H7 (cell line): ENCODE data around the gene VEGFA. TPM values are rescaled to one million over a fixed set of nuclear protein-coding genes. Genes with fewer than 3 reads are reported as not detected.

Experiments
- DNase-seq: peaks from one replicate; pipeline ENCODE4 v3.0.0; 2012
- H3K27me3 ChIP-seq: 2 replicates; pipeline ENCODE4 v1.6.0; 2011; ENCODE audit warnings: mild to moderate bottlenecking, low read length; ENCODE audit not compliant: control insufficient read depth, insufficient read depth
- H3K36me3 ChIP-seq: replicated peaks from 2 replicates; pipeline ENCODE4 v1.5.1; 2011; ENCODE audit warnings: low read length; ENCODE audit not compliant: control insufficient read depth, insufficient read depth
- H3K4me3 ChIP-seq: 2 replicates; pipeline ENCODE4 v1.5.1; 2011; ENCODE audit warnings: low read depth, mild to moderate bottlenecking, control low read depth, low read length, moderate library complexity; ENCODE audit not compliant: insufficient read depth
- total RNA-seq: library from RNA; depleted of rRNA; stranded (reverse); fragments of >200 nt; shearing (Covaris generic); gene quantifications from 2 replicates; pipeline ENCODE4 v1.2.3, GENCODE V29; 2014; rRNA removed

VEGFA gene
- 32.1 and 39.6 TPM in 2 replicates for total RNA-seq

DNA sequence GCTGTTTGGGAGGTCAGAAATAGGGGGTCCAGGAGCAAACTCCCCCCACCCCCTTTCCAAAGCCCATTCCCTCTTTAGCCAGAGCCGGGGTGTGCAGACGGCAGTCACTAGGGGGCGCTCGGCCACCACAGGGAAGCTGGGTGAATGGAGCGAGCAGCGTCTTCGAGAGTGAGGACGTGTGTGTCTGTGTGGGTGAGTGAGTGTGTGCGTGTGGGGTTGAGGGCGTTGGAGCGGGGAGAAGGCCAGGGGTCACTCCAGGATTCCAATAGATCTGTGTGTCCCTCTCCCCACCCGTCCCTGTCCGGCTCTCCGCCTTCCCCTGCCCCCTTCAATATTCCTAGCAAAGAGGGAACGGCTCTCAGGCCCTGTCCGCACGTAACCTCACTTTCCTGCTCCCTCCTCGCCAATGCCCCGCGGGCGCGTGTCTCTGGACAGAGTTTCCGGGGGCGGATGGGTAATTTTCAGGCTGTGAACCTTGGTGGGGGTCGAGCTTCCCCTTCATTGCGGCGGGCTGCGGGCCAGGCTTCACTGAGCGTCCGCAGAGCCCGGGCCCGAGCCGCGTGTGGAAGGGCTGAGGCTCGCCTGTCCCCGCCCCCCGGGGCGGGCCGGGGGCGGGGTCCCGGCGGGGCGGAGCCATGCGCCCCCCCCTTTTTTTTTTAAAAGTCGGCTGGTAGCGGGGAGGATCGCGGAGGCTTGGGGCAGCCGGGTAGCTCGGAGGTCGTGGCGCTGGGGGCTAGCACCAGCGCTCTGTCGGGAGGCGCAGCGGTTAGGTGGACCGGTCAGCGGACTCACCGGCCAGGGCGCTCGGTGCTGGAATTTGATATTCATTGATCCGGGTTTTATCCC lies at the start of gene VEGFA:
Gene VEGFA (plus strand): TSS at position 686 of the 846 bp plus-strand sequence.
- no peaks in the 10 kb centered on the region; the same call in 1 of the 2 replicates for H3K36me3 ChIP-seq
- DNase-seq, result peak; percentile 99
- peak within 1 kb of the TSS; percentile 96 for H3K4me3 ChIP-seq
- no peaks in the 10 kb centered on the region; the same call in 1 of the 2 replicates for H3K27me3 ChIP-seq

DNA sequence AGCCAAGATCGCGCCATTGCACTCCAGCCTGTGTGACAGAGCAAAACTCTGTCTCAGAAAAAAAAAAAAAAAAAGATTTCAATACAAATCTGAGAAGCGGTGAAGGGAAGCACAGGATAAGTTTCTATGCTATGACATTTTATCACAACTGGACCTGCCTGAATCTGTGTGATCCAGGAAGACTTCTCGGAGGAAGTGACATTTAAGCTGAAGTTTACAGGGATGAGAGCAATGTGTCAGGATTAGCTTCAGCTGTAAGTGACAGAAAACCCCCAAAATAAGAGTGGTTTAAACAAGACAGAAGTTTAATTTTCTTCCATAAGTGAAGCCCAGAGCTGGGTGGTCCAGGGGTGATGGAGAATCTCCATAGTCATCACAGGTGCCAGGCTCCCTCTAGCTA lies 49.0 kb upstream of the VEGFA start:
- H3K27me3 ChIP-seq, result no peaks in the 10 kb centered on the region
- no peak overlapping the region for H3K4me3 ChIP-seq
- H3K36me3 ChIP-seq, result no peaks in the 10 kb centered on the region
- DNase-seq, result no peak

DNA sequence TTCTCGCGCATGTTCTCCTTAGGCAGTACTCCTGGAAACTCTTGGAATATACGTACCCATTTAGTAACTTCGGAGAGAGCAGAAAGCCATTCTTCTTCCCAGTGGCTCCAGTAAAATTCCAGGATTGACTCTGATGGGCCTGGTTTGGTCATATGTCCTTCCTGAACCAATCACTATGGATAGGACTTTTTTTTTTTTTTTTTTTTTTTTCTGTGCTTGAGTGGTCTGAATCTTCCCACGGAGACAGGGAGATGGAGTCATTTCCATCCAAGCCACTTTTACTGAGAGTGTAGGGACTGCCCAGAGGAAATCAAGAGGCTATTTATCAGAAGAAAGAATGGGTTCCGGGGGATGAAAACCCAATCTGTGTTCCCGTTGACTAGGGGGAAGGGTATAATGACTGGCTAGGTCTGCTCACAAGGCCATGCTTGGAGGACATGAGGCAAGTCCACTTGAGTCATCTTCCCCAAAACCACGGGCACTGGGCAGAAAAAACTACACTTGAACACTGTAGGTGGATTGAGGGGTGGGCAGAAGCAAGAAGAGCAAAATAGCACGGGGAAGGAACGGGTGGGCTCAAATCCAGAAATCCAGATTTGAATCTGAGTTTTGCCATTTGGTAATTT lies 47.0 kb upstream of the VEGFA start:
- DNase-seq, result peak; percentile 16
- Histone ChIP-seq H3K4me3 (no peak overlapping the region), H3K36me3 (no peaks in the 10 kb centered on the region), H3K27me3 (no peaks in the 10 kb centered on the region)

DNA sequence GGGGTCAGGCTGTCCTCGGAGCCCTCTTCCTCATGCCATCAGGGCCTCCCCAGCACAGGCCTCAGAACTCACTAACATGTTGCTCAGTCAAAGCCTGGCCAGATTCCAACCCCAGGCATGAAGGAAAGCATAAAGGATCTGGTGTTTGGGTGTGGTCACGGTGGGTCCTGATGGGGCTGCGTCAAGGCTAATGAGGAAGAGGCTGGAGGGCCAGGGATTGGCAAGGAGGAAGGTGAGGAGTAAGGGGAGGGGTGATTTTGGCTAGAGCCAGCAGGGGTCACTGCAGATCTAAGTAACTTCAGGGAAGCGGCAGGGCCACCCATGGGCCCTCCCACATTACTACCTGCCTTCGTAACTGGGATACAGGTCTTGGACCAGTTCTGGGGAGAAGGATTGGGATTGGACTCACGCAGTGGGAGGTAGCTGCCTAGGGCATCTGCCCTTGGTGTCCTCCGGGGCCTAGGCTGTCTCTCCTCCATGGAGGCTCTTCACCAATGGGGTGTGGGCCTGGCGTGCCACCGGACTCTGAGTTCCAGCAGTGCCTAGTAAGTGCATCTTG lies 46.2 kb upstream of the VEGFA start:
- Histone ChIP-seq H3K27me3 (no peaks in the 10 kb centered on the region), H3K36me3 (no peaks in the 10 kb centered on the region), H3K4me3 (no peak overlapping the region)
- DNase-seq, result peak; percentile 92

DNA sequence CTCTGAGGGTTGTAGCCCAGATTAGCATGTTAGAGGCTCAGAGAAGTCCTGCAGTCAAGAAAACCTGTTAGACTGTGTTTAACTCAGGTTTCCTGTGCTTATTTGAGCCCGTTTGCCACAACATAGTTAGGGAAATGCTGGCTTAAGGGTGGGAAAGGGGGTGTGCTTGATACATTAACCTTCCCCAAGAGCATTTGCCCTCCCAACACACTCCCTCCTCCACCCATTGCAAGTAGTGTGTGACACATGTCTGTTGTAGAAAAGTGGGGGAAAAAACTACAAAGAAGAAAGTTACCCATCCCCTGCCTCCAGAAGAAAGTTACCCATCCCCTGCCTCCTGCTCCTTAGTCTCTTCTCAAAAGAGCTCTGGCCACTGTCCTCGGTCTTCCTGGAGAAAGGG lies 45.7 kb upstream of the VEGFA start:
- Histone ChIP-seq H3K4me3 (no peak overlapping the region), H3K27me3 (no peaks in the 10 kb centered on the region), H3K36me3 (no peaks in the 10 kb centered on the region)
- no peak for DNase-seq

DNA sequence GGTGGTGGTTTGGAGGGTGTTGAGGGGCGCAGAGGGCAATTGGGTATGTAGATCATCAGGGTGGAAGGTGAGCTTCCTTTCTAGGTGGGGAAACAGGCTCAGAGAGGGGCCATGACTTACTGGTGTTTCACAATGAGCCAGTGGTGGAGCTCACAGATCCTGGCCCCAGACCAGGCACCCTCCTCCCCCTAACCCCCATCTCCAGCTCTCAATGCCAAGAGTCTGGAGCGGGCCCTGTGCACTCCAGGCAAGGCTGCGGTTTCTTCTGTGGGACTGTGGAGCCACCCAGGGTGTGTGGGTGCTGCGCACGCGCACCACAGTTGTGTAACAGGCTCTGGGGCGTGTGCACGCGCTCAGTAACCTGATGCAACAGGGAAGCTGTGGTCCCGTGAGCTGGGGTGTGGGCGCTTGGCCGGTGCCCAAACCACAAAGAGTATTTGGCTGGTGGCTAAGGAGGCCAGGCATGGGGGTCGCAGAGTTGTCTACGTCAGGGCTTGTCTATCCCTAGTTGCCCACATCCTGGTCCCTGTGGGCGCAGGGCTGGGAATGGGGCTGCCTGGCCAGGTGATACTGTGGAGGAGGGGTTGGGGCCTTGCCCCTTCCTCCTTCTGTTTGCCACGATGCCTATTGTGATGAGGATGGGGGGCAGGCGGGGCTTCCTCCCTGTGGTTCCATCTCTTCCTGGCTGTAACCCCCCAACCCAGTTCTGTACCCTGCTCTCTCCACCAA lies 44.9 kb upstream of the VEGFA start:
- DNase-seq, result no peak
- H3K27me3 ChIP-seq, result no peaks in the 10 kb centered on the region
- H3K4me3 ChIP-seq, result no peak overlapping the region
- no peaks in the 10 kb centered on the region for H3K36me3 ChIP-seq

DNA sequence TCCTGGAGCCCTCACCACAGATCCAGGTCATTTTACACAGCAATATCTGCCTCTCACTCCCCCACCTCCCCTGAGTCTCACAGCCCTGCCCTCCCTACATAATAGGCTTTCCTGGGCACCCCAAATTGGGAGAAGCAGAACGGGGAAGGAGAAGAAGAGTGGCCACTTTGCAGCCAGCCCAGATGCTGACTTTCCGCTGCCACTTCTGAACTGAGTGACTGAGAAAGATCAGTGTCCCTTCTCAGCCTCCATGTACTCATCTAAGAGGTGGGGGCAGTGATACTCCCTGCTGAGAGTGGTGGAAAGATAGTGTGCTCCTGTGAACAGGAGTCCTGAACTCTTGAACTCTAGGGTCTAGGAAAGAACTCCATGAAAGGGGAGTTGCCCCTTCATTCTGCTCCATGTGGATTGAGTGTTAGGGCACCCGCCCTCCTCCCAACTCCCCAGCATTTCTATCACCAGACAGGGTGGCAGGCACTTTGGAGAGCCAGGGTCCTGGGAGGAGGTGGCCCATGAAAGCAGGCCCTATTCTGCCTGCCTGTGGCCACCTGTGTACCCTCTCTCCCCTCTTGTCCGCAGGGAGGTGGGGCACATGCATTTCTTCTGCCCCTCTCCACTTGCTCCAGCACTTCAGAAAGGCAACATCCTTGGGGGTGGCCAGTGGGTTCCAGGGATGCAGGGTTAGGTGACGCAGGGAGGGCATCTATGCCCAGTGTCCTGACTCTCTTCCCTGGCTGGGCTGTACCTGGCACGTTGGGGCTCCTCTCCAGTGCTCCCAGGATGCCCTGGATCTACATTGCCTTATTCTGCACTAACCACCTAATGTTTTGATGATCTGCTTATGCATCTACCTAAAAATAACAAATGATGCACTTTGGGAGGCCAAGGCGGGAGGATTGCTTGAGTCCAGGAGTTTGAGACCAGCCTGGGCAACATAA lies 44.1 kb upstream of the VEGFA start:
- Histone ChIP-seq H3K4me3 (no peak overlapping the region), H3K27me3 (no peaks in the 10 kb centered on the region), H3K36me3 (no peaks in the 10 kb centered on the region)
- DNase-seq, result no peak

DNA sequence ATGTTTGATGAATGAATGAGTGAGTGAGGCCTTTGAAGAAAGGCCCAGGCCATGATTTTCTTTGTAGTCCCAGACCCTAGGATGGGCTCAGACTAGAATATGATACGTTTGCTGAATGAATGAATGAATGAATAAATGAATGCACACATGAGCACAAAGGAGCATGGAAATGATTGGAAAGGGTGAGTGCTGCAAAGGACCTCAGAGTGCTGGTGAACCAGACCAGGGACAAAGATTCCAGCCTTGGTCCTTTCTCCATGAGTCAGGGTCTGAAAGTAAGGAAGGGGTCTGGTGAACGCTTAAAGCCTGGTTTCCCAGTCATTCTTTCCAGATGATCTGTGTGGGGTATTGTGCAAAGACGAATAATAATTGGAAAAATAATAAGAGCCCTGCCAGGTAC lies 42.4 kb upstream of the VEGFA start:
- H3K4me3 ChIP-seq, result no peak overlapping the region
- DNase-seq, result no peak

DNA sequence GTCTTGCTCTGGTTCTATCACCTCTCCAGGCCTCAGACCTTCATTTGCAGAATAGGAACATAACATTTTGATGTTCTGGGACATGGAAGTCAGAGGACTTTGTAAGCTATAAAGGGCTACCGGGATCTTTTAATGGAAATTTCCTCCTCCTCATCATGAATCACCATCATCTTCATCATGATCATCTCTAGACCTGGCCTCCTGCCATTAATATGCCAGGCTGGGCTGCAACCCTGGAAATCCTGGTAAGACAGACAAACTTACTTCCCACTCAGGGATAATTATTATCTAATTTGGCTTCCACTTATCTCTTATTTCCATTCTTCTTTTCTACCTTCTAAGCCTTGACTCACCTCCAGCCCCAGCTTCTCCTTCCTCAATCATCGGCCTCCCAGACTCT lies 41.4 kb upstream of the VEGFA start:
- Histone ChIP-seq H3K27me3 (no peaks in the 10 kb centered on the region), H3K4me3 (no peak overlapping the region), H3K36me3 (no peaks in the 10 kb centered on the region)
- DNase-seq, result peak; percentile 4

More for the DNA sequence above, 42.4 kb upstream of the VEGFA start:
- no peaks in the 10 kb centered on the region for H3K27me3 ChIP-seq
- no peaks in the 10 kb centered on the region for H3K36me3 ChIP-seq

DNA sequence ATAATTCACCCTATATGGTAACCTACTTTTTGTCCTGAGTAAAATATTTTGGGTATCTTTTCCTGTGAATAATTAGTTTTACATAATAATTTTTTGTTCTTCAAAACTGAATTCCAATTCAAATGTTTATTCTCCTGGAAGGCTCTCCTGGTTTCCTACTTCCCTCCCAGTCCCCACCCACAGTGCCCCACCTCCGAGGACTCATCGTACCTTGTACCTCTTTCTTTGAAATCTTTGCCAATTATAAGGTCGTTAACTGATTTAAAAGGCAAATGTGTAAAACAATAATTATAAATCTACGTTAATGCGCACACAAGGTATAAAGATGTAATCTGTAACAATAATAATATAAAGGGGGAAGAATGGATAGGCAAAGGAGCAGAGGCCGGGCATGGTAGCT lies 40.5 kb upstream of the VEGFA start:
- Histone ChIP-seq H3K36me3 (no peaks in the 10 kb centered on the region), H3K27me3 (no peaks in the 10 kb centered on the region)
- DNase-seq, result no peak

DNA sequence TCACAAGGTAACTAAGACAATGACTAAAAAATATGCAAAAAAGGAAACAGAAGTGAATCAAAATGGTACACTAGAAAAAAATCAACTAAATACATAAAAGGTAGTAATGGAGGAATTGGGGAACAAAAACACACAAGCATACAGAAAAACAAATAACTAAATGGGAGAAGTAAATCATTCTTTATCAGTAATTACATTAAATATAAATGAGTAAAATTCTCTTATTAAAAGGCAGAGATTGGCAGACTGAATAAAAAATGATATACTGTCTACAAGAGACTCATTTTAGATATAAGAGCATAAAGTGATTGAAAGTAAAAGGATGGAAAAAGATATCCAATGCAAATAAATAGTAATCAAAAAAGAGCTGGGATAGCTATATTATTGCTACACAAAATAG lies 39.4 kb upstream of the VEGFA start:
- H3K27me3 ChIP-seq, result no peaks in the 10 kb centered on the region
- DNase-seq, result no peak
- H3K4me3 ChIP-seq, result no peak overlapping the region
- H3K36me3 ChIP-seq, result no peaks in the 10 kb centered on the region

More for the DNA sequence above, 40.5 kb upstream of the VEGFA start:
- H3K4me3 ChIP-seq, result no peak overlapping the region

DNA sequence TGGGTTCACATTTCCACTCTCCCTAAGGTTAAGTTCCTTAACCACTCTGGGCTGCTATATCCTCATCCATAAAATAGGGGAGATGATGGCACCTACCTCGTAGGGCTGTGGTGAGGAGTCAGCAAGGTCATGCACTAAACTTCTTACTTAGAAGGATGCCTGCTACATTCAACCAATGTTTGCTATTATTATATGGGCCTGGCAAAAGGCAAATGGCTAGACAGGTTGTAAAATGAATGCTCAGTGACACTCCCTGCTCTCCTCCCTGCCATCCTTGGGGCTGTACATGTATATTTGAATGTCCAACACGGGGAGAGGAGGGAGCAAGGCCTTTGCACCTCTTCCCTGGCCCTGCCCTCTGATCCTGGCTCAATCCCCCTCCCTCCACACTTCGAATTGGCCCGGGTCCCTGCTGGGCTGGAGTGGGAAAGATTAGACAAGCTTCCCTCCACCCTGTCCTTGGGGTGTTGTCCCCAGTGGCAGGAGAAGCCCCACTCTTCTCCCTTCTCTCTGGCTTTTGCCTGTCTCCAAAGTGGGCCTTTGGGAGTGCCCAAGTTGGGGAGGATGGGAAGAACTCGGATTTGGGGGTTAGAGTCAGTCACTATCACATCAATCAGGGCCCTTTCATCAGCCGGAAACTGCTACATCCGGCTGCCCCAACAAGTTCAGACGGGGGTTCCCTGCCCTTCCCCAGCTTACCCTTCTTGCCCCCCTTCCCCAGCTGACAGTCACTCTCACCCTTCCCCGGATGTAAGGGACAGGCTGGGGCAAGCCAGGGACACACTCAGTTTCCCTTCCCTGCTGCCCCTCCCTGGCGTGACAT lies 36.3 kb upstream of the VEGFA start:
- Histone ChIP-seq H3K36me3 (no peaks in the 10 kb centered on the region), H3K27me3 (no peaks in the 10 kb centered on the region), H3K4me3 (no peak overlapping the region)
- DNase-seq, result peak; percentile 32

DNA sequence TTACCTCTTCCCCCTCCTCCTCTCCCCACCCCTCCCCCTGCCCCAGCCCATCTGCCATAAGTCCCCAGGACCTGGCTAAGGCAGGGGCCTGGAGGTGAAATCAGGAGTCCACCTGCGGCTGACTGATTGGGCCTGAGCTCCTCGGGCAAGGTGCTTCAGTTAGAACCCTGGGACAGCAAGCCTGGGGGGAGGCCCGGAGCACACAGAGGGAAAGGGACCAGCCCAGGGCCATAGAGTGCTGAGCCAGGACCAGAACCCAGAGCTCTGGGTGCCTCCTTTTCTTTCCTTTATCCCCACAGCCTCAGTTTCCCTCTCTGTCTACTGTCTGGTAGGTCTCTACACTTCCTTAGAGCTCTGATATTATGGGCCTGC lies 35.7 kb upstream of the VEGFA start:
- Histone ChIP-seq H3K36me3 (no peaks in the 10 kb centered on the region), H3K27me3 (no peaks in the 10 kb centered on the region), H3K4me3 (no peak overlapping the region)
- no peak for DNase-seq
